Measurements from ENCODE around the gene TBC1D24. TPM values are rescaled to one million over a fixed set of nuclear protein-coding genes. Genes with fewer than 3 reads are reported as not detected.

TBC1D24 gene
- total and polyA plus RNA-seq, 11 donors, result 4.0 to 19.2 (median 11.6) TPM

- Histone ChIP-seq H3K27me3 (no peaks in the 10 kb centered on the region), H3K9me3 (no peaks in the 10 kb centered on the region), H3K4me3 (no peak overlapping the region), H3K36me3 (peaks cover 0 to 12% (median 0%) of the 10 kb centered on the region in 9 donors), H3K27ac (no peak overlapping the region), H3K4me1 (peaks cover 0 to 22% (median 15%) of the 10 kb centered on the region in 12 donors)
- WGBS, 4 donors, result 80 to 84% (median 82%) methylated on average over 3 to 4 of the region's 4 CpGs
- no peak for TF ChIP-seq POLR2A (IDR thresholded peaks at IDR 0.05)
- DNase-seq (no peak), ATAC-seq (no peak)
- intact Hi-C loops (cut with DNase I), result loop anchor here in 6 of 10 donors (5.0 to 10.0 kb wide), 6 partner anchors 70 to 263 kb away; partner anchors contain the start of gene ABCA3 (in 4 of the 6)
These were observed 47.4 kb upstream of the TBC1D24 start for GRCh38 chr16:2427526-2427925.

GRCh38 chr16:2428051-2428783 is 46.7 kb upstream of the TBC1D24 start:
- no peaks in the 10 kb centered on the region for H3K9me3 ChIP-seq
- WGBS, 4 donors, result 32 to 62% (median 33%) methylated on average over 9 to 28 of the region's 28 CpGs
- peaks cover 0 to 19% (median 6%) of the 10 kb centered on the region in 9 donors for H3K36me3 ChIP-seq
- peak in 3 of 5 donors; percentile 32 to 48 (median 45) for DNase-seq
- H3K4me1 ChIP-seq, result peaks cover 0 to 22% (median 15%) of the 10 kb centered on the region in 12 donors
- no peaks in the 10 kb centered on the region for H3K27me3 ChIP-seq
- peak in 3 of 4 donors; percentile 1 to 21 (median 18) for ATAC-seq
- peak overlapping the region in 9 of 12 donors; percentile 1 to 81 (median 64) for H3K27ac ChIP-seq
- peak in 8 of 12 donors; percentile 20 to 41 (median 27) for TF ChIP-seq CTCF (IDR thresholded peaks at IDR 0.05)
- no peak for TF ChIP-seq POLR2A (IDR thresholded peaks at IDR 0.05)
- intact Hi-C loops (cut with DNase I), result loop anchor here in 8 of 10 donors (2.0 to 10.0 kb wide), 9 partner anchors 47 to 263 kb away; partner anchors contain the start of genes ABCA3 (in 7 of the 8) and TBC1D24 (in 1 of the 8)
- H3K4me3 ChIP-seq, result peak overlapping the region; percentile 56 to 98 (median 85)

DNA sequence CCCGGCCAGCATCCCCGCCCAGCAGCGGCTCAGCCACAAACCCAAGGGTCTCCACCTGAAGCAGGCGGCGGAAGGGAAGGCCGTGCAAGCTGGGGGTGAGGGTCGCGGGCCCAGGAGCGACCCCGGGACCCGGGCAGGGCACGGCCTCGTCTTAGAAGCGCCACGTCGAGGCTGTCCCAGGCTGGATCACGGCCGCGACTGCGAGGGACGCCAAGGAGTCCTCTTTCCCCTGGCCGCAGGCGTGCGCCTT is 46.2 kb upstream of the TBC1D24 start:
- intact Hi-C loops (cut with DNase I), result loop anchor here in 8 of 10 donors (2.0 to 10.0 kb wide), 9 partner anchors 46 to 264 kb away; partner anchors contain the start of genes ABCA3 (in 7 of the 8) and TBC1D24 (in 1 of the 8)
- Histone ChIP-seq H3K4me3 (peak overlapping the region; percentile 56 to 98 (median 85)), H3K36me3 (peaks cover 0 to 24% (median 6%) of the 10 kb centered on the region in 9 donors), H3K27ac (peak overlapping the region in 11 of 12 donors; percentile 1 to 81 (median 64)), H3K9me3 (no peaks in the 10 kb centered on the region), H3K27me3 (no peaks in the 10 kb centered on the region), H3K4me1 (peaks cover 0 to 22% (median 14%) of the 10 kb centered on the region in 12 donors)
- no peak for TF ChIP-seq POLR2A (IDR thresholded peaks at IDR 0.05)
- TF ChIP-seq CTCF (IDR thresholded peaks at IDR 0.05), result peak in 2 of 12 donors; percentile 4 to 7
- no peak for DNase-seq
- ATAC-seq, result peak in 3 of 4 donors; percentile 6 to 48 (median 45)
- WGBS, 4 donors, result 1 to 5% (median 1%) methylated on average over 4 to 24 of the region's 24 CpGs

DNA sequence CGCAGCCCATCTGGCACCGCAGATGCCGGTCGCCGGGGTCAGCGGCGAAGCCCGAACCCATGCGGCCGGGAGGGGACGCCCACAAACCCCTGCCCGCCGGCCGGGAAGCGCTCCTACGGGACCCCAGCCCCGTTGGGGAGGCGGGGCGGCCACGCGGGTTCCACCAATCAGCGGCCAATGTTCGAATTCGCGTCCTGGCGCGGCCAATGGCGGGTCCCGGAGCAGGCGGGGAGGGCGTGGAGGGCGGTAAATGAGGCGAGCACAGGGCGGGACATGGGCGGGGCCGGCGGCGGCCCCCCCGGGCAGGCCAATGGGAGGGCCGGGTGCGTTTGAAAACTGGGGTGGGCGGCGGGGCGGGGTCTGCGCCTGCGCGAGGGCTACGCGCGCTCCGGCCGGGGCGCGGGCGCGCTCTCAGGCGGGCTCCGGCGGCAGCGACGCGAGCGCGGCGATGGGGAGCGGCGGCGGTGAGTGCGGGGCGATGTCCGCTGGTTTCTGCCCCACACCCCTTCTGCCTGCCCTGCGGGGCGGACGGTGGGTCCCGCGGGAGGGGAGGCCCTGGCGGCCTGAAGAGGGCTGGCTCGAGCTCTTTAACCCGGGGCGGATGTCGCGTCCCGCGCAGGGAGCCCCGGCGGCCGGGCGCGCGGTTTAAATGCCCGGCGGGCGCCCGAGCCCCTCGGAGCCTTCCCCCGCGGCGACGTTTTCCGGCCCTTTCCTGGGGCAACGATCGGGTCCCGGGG is 45.7 kb upstream of the TBC1D24 start, which contains the start of gene CCNF:
CCNF (plus strand) TSS at position 414 of the 737 bp plus-strand sequence; CDS start at position 449, 35 bp downstream.
- ATAC-seq (peak; percentile 98 to 99 (median 99)), DNase-seq (peak; percentile 98 to 99 (median 98))
- Histone ChIP-seq H3K27ac (peak within 1 kb of the TSS in 11 of 12 donors; percentile 1 to 81 (median 67)), H3K4me3 (peak within 1 kb of the TSS; percentile 60 to 98 (median 86)), H3K27me3 (no peaks in the 10 kb centered on the region), H3K36me3 (peaks cover 0 to 24% (median 6%) of the 10 kb centered on the region in 9 donors), H3K9me3 (no peaks in the 10 kb centered on the region), H3K4me1 (peaks cover 0 to 22% (median 14%) of the 10 kb centered on the region in 12 donors)
- intact Hi-C loops (cut with DNase I), result loop anchor here in 8 of 10 donors (2.0 to 10.0 kb wide), 9 partner anchors 46 to 264 kb away; partner anchors contain the start of genes ABCA3 (in 7 of the 8) and TBC1D24 (in 1 of the 8)
- TF ChIP-seq CTCF (IDR thresholded peaks at IDR 0.05) (peak in 5 of 12 donors; percentile 5 to 22 (median 18)), POLR2A (IDR thresholded peaks at IDR 0.05) (peak in 1 of 2 donors; percentile 48)
- WGBS, 4 donors, result 0% methylated on average over 29 to 103 of the region's 103 CpGs

Data from heart left ventricle (tissue), 16 donors.